HG02938 (cell line): ENCODE measurements around the gene CD79A.
"Not testable (repeated sequence)": the region's sequence is repeated elsewhere in the genome, so short reads cannot be mapped to it uniquely, and the experiment has no call there.

Experiments used
- ATAC-seq: cut with Tn5 transposase; IDR thresholded peaks from one replicate; pipeline ENCODE4 v1.9.1; 2021; ENCODE audit warnings: mild to moderate bottlenecking, moderate library complexity; ENCODE audit not compliant: unreplicated experiment

CD79A gene

GRCh38 chr19:41904118-41904870 lies 27.2 kb downstream of the CD79A start:
- ATAC-seq = no peak

GRCh38 chr19:41905273-41906002 lies 28.4 kb downstream of the CD79A start:
- ATAC-seq = no peak

- ATAC-seq = no peak
These were observed 29.2 kb downstream of the CD79A start for GRCh38 chr19:41906271-41906670.

DNA sequence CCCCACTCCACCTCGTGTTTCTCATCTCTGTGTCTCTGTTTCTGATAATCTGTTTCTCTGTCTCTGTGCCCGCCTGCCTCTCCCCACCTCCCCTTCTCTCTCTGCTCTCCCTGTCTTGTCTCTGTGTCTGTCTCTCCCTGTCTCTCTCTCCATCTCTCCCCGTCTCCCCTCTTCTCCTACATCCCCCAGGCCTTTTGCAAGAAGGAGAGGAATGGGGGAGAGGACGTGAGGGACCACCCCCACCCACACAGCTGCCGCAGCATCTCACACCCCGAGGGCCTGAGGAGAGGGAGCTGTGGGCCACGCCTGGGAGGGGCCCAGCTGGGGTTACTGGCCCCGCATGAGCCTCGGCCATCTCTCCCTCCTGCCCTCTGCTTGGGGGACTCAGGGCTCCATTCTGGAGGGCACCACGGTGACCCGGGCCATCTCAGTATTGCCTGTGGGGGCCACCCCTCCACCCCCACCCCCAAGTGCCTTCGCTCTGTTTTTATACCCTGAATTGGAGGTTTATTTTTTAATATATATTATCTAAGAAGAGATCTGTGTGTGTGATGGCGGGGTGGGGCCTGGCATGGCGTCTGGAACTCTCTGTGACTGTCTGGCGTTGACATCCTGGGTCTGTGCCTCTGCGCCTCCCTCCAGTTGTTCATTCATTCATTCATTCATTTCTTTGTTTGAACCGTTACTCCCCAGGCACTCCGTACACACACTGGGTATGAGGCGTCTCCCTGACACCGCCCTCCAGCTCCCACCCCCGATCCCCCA lies 30.0 kb downstream of the CD79A start:
- no peak for ATAC-seq

GRCh38 chr19:41907994-41908615 lies 31.0 kb downstream of the CD79A start:
- no peak for ATAC-seq

DNA sequence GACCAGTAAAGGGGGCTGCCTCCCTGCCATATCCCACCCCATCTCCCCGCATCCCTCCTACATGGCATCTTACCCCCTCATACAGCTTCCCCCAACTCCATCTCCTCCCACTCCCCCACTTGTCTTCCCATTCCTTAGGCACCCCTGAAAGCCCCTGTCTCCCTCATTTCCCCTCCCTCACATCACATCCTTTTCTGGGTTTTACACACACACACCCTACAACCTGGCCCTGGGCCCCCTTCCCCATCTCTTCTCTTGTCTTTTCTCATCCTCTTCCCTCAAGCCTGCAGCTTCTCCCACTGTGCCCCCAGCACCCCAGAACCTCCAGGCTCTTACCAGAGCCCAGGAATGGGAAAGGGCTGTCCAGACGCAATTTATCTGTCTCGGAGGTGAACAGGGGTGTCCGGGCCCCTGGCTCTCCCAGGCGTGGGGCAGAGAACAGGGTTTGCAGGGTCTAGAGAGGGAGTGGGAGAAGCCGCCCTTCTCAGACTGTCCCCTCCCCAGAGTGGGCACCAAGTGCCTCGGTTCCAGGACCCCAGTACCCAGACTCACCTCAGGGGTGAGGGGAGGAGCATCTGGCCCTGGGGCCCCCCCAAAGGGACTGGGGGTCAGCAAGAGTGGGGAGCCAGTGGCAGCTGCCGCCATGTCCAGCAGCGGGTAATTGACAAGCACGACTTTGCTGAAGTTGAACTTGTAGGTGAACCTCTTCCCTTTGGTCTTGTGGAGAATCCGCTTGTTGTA lies 31.8 kb downstream of the CD79A start:
- no peak for ATAC-seq

DNA sequence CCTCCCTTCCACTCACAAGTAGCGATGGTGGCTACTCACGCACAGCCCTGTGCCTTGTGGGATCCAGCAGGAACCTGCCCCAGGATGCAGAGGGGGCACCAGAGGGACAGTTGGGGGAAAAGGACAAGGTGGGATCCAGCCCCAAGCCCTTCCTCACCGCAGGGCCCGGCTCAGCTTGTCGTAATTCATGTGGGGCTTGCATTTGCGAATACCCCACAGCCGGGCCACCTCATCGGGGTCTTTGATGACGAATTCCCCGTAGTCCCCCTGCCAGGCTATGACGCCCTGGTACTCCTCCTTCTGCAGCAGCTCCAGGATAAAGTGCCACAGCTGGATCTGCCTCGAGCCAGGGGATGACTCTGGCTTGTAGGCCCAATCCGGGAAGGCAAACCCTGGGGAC lies 32.6 kb downstream of the CD79A start:
- ATAC-seq = no peak

DNA sequence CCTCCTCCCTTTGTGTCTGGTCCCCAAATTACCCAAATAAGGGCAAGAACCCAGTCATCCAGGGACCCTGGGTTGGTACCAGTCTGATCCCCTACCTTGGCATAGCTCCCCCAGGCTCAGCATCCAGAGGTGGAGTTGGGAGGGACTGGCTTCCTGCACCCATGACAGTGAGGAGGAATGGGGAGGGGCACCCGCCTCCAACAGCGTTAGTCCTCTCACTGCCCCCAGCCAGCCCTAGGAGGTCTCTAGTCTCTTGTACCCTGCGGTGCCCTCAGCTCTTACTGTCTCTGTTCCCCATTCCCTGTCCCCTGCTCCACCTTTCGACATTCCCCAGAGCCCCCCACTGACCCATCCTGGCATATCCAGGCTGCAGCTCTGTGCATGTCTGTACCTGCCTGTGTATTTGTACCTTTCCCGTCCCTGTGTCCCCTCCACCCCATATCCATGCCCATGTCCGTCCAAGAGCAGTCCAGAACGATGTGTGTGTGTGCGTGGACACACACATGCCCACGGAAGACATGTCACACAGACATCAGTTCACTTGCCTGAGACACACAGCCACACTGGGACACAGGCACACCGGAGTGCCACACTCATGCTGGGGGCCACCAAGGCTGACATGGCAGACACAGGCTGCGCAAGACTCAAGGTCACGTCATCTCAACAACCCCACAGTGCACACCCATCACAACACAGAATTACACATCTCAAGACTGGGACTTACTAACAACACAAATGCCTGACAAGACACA lies 33.3 kb downstream of the CD79A start:
- no peak for ATAC-seq

DNA sequence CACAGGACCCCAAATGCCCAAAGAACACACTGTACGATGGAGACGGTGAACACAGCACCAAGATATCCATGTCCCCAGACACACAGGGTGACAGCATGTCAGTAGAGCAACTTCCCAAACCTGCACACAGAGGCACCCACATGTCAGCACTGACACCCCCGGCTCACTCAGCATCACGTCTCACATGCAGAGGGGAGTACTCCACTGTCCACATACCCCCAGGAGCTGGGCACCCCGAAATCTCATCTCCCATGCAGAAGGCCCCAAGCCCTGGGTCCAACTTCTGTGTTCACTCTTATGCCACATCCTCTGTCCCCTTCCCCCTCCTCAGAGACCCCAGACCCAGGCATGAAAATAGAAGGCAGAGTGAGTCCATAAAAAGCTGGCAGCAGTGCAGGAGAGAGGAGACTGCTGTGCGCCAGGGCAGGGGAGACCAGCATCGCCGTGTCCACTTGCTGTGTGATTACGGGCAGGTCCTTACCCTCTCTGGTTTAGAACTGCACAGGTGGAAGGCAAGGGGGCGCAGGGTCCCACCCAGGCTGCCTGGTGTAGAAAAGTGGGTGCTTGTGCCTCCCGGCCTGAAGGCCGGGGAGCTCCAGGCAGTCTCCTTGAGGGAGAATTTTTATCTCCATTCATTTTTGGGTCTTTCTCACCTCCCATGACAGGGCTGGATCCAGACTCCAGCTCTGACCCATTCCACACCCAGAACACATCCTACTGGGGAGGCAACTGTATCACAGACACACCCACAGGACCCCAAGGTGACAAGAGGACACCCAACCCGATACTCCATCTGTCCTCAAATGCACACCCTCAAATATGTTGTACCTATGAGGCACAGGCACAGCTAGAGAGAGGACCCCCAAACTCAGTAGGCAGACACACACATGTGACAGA lies 34.2 kb downstream of the CD79A start:
- no peak for ATAC-seq

DNA sequence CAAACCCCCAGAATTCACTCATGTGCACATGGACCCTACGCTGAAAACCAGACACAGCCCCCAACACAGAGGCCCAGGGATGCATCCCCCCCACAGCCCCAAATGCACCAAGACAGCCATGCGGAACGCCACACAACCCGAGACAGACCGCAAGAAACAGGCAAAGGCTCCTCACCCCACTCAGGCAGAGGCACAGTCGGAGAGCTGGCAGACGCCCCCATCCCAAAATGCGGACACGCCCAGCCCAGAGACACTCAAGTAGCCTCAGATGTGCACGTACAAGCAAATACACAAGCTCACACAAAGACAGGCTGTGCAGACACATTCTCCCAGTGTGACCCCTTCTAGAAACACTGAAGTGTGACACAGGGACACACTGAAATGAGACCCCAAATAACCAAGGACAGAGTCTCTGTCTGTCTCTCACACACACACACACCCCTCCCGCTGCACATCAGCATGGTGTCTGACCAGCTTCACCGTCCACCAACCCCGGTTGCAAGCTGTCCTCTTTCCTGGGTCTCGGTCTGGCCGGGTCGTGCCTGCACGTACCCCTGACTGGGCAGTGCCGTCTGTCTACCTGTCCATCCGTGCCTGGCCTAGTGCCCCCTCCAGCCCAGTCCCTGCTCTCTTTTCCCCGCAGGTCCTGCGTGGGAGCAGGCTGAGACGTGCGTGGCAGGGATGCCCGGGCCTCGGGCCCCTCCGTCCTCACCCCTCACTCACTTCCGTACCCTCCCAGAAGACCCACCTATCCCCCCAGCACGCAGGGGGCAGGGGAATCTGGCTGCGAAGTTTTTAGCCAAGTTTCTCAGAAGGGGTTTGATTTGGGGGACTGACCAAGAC lies 35.0 kb downstream of the CD79A start:
- no peak for ATAC-seq

DNA sequence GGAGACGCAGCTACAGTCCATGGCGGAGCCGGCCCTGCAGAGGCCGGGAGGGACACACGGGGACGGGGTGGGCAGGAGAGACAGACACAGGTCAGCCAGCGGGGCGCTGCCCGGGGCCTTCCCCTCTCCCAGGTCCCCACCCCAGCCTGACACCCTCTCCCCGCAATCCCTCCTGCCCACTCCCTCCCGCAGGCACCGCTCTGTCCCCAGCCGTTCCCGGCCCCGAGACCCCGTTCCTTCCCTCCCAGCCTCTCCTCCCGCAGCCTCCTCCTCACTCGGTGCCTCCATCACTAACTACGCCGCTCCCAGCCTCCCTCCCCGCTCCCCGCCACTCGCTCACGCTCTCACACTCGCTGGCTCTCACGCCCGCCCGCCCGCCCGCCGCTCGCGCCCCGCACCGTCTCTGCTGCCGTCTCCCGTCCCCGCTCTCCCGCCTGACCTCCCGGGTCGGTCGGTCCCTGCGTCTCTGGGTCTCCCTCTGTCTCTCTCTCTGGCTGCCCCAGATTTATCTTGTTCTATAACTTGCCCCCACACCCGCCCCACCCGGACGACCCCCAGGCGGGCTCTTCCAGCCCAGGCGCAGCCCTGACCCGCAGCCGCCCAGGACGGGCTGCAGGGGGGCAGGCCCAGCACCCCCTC lies 35.9 kb downstream of the CD79A start:
- ATAC-seq = no peak

DNA sequence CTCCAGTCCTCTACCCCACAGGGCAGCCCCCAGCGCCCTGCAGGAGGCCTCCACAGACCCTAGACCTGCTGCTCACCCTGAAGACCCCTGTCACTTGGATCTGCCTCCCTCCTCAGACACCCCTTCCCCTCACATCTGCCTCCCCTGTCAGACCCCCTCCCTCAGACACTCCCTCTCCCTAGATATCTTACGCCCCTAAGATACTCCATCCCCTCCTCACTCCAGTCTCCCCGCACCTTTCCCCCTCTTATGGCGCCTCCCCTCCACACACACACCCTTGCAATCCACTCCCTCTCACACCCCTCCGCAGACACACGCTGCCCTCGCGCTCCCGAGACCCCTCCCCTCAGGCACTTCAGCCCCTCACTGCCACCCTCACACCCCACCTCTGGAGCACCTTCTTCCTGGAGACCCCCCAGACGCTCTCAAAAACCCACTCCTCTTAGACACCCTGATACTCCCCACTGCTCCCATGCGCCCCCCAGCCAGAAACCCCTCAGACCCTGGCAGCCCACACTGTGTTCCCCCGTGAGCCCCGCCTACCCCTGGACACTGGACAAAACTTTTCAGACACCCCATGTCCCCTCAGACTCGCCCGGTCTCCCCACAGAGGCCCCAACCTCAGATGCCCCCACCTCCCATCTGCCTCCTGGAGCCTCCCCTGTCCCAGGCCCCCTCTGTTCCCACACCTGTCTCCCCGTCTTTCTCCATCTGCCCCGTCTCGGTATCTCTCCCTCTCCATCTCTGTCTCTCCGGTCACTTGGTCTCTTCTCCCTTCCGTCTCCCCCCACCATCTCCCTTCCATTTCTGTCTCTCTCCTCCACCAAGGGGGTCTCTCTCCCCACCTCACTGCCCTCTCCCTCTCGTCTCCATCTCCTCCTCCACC lies 36.7 kb downstream of the CD79A start:
- no peak for ATAC-seq

DNA sequence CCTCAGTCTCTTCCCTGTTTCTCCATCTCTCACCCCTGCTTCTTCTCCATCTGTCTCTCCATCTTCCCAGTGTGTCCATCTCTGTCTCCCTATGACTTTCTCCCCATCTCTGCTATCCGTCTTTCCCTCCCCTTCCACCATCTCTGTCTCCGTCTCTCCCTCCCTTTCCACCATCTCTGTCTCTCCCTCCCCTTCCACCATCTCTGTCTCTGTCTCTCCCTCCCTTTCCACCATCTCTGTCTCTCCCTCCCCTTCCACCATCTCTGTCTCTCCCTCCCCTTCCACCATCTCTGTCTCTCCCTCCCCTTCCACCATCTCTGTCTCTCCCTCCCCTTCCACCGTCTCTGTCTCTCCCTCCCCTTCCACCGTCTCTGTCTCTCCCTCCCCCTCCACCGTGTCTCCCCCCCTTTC lies 37.4 kb downstream of the CD79A start:
- not testable (repeated sequence) for ATAC-seq

DNA sequence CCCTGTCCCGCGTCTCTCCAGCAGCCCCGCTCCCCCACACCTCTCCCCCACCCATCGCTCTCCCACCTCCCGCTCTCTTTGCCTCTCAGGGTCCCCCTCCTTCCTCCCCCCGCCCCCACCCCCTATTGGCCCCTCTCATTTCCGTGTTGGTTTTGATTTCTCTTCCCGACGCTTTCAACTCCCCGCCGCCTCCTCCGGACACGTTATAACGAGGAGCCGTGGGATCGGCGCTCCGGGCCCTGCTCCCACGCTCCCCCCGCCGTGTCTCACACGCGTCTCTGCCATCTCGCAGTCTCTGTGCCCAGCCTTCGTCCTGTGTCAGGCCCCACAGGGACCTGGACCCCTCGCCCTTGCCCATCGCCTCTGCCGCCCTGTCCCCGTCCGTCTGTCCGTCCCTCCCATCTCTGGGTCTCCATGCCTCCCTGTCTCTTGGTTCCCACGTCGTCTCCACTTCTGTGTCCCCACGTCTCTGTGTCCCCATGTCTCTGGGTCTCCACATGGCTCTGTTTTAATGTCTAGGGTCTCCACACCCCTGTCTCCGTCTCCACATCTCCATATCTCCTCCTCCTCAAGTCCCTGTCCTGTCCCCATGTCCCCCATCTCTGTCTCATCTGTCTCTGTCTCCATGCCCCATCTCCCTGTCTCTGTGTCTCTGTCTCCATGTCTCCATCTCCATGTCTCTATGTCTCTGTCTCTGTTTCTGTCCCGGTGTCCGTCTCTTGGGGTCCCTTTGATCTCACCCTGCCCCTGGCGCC lies 38.1 kb downstream of the CD79A start:
- ATAC-seq = no peak

DNA sequence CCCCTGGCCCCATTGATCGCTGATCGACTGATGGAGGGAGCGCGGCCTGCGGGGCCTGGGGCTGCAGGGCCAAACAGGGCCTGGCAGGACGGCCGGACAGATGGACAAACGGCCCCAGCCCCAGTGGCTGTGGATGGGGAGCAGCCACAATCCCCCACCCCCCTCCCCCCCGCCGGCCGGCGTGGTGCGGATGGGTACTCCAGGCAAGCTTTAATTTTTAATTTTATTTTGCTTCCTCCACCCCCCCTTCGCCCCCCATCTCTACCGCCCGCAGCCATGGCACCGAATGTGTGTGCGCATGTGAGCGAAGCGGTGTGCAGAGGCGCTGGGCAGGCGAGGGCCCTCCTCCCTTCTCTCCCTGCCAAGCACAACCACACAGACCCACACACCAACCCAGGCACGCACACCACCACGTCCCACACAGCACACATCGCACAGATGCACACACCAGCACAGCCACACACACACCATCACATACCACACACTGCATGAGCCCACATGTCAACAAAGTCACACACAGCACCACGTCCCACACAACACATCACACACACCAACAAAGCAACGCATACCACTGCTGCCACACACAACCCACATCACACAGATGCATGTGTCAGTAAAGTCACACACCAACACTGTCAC lies 38.8 kb downstream of the CD79A start:
- no peak for ATAC-seq
